Measurements from ENCODE around the gene KBTBD7. TPM values are rescaled to one million over a fixed set of nuclear protein-coding genes. Genes with fewer than 3 reads are reported as not detected.

Gene KBTBD7
- total RNA-seq, 1 experiment from 2014 or later = 6.2 TPM

DNA sequence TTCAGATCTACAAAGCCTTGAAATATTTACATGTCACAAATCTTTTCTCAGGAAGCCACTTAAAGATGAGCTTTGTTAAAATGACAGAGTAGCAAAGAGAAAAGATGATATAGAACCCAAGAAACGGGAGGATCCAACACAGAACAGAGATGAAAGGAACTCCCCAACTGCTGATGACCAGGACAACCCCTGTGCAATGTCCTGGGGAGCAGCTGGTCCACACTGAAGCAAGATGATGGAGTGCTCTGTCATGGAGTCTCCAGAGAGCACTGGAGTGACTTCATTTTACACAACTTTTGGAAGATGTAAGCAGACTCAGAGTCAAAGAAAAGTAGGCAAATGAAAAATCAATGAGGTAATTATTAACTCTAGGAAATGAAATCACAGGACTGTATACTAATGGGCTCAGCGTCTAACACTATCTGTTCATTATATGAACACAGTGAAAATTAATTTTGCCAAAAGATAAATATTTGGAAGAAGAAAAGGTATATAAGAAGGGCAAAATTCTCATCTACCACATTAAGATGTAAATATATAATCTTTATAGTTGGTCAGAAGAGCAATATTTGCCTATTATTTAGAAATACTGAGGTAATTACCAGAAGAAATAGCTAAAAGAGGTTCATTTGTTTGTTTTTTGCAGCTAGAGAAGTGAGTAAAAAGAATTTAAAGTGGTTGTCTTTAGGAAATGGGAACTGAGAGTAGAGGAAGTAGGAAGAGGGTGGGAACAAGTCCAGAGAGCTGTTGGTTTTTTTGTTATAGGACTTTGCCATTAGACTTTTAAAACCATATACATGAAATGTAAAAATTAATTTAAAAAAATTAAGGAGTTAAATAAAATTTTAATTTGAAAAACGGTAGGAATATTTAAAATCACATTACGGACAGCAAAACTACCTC, 38.5 kb upstream of the KBTBD7 start:
- no peaks in the 10 kb centered on the region for H3K9me2 ChIP-seq (ENCODE audit: insufficient read depth)
- TF ChIP-seq YY1 (IDR thresholded peaks at IDR 0.05; ENCODE audit: extremely low read depth, insufficient replicate concordance, low read depth, low read length) = no peak
- no peak for TF ChIP-seq ZNF274 (IDR thresholded peaks at IDR 0.05; ENCODE audit: low read depth, low read length)
- TF ChIP-seq REST (IDR thresholded peaks at IDR 0.05; ENCODE audit: low read depth) = no peak
- no peak for TF ChIP-seq CEBPB (IDR thresholded peaks at IDR 0.05; ENCODE audit: low read depth)
- TF ChIP-seq JUND (IDR thresholded peaks at IDR 0.05) = no peak
- CTCF ChIA-PET = interaction anchor here (1.1 to 1.7 kb wide), 3 partner anchors 10 to 159 kb away, joined by 3 to 8 read pairs (median 5); no protein-coding TSS in a partner anchor
- H3K4me2 ChIP-seq (ENCODE audit: low read length) = no peak overlapping the region
- H3K9ac ChIP-seq (ENCODE audit: low read length) = no peak overlapping the region
- no peak overlapping the region for H3K4me3 ChIP-seq (replicated peaks in 1 of 2; ENCODE audit: low read depth in 1 of 2, low read length in 2 of 2)
- ATAC-seq = no peak
- 0 out of 4 replicates have a peak, but pooled peaks cover 0 to 3% of the 10 kb centered on the region in 2 experiments for H3K4me1 ChIP-seq (ENCODE audit: control insufficient read depth in 1 of 2, insufficient read depth in 2 of 2, low read length in 2 of 2)
- no peaks in the 10 kb centered on the region for H3K9me3 ChIP-seq (ENCODE audit: control insufficient read depth in 1 of 2, insufficient read depth in 1 of 2, low read depth in 1 of 2, low read length in 2 of 2)
- DNase-seq (ENCODE audit: low read depth, low spot score) = no peak
- no peaks in the 10 kb centered on the region for H3K27me3 ChIP-seq (ENCODE audit: insufficient read depth, low read length)
- POLR2A ChIA-PET = interaction anchor here (1.6 kb wide), 1 partner anchor 17 kb away, joined by 7 read pairs; no protein-coding TSS in a partner anchor
- RAD21 ChIA-PET (ENCODE audit: low non-redundant PET in 1 of 2, low total read pairs in 2 of 2, uncharacterized antibody in 2 of 2, unreplicated experiment in 2 of 2) = no interaction called here
- H3K36me3 ChIP-seq (ENCODE audit: control insufficient read depth in 1 of 2, insufficient read depth in 2 of 2, low read length in 2 of 2) = no peaks in the 10 kb centered on the region
- no TSS peak for BruUV-seq (replicated peaks)
- no peaks in the 10 kb centered on the region for H4K20me1 ChIP-seq (ENCODE audit: insufficient read depth)
- intact Hi-C loops (cut with micrococcal nuclease) = no loop called here
- H2AFZ ChIP-seq (ENCODE audit: low read depth, low read length, poor library complexity, severe bottlenecking) = no peak overlapping the region
- no peaks in the 10 kb centered on the region for H3K79me2 ChIP-seq (ENCODE audit: insufficient read depth, low read length)
- no peak overlapping the region for H3K27ac ChIP-seq (ENCODE audit: low read depth, low read length)

Data from HCT116 (cell line).